Measurements from ENCODE around the gene SMIM7.

SMIM7 gene

GRCh38 chr19:16620584-16620983 lies 39.4 kb downstream of the SMIM7 start:
- no peak for TF ChIP-seq CTCF (IDR thresholded peaks at IDR 0.05; ENCODE audit: low read depth, low read length)
- no peak for DNase-seq (ENCODE audit: extremely low read depth, low read depth)

DNA sequence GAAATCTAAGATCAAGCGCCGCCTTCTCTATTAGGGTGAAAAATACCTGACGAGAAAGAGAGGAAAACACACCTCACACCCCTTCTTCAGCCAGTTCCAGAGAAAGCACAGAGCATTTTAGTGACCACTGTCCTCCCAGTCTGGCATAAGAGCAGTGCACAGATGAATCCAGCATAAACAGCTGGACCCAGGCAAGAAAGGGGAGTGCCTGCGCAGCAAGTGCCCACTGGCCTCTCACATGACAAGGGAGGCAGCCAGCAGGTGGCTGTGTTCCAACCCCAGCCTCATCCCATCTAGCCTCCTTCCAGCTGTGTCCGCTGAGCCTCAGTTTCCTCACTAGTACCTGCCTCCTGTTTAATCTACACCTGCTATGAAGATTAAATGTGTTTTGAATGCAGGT lies 39.9 kb downstream of the SMIM7 start:
- no peak for TF ChIP-seq CTCF (IDR thresholded peaks at IDR 0.05; ENCODE audit: low read depth, low read length)
- DNase-seq (ENCODE audit: extremely low read depth, low read depth): no peak

- DNase-seq (ENCODE audit: extremely low read depth, low read depth): no peak
- no peak for TF ChIP-seq CTCF (IDR thresholded peaks at IDR 0.05; ENCODE audit: low read depth, low read length)
Observed at GRCh38 chr19:16619457-16619856, 40.5 kb downstream of the SMIM7 start.

DNA sequence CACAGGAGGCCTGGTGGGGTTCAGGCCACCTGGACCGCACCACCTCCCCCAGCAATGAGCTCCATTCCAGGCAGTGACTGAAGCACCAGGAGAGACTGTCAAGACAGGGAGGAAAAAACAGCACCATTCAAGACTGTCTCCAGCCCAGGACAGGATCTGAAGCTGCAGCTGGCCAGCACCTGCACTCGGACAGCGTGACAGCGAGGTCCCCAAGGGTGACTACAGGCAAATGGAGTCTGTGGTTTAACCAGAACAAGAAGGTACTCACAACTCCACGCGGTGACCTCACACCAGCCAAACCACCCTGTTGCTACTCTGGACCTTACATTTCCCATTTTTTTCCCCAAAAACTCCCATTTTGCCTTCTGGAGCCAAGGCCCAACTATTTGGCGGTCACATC lies 41.7 kb downstream of the SMIM7 start:
- no peak for DNase-seq (ENCODE audit: extremely low read depth, low read depth)
- no peak for TF ChIP-seq CTCF (IDR thresholded peaks at IDR 0.05; ENCODE audit: low read depth, low read length)

DNA sequence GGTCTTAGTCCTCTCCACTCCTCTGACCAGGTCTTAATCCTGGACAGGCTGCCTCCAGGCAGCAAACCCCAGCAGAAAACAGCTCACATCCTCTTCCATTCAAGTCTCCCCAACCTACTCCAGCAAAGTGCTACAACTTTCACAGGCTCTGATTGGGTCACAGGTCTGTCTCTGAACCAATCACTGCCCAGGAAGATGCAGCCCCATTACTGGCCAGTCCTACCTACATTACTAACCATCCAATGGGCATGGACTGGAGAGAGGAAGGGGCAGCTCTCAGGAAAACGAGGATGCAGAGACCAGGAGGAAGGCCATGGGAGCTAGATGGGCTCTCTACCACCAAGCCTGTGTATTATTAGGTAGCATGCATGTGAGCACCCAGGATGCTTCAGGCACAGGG lies 44.1 kb downstream of the SMIM7 start:
- no peak for DNase-seq (ENCODE audit: extremely low read depth, low read depth)
- TF ChIP-seq CTCF (IDR thresholded peaks at IDR 0.05; ENCODE audit: low read depth, low read length): no peak

GRCh38 chr19:16614941-16615340 lies 45.0 kb downstream of the SMIM7 start:
- no peak for TF ChIP-seq CTCF (IDR thresholded peaks at IDR 0.05; ENCODE audit: low read depth, low read length)

DNA sequence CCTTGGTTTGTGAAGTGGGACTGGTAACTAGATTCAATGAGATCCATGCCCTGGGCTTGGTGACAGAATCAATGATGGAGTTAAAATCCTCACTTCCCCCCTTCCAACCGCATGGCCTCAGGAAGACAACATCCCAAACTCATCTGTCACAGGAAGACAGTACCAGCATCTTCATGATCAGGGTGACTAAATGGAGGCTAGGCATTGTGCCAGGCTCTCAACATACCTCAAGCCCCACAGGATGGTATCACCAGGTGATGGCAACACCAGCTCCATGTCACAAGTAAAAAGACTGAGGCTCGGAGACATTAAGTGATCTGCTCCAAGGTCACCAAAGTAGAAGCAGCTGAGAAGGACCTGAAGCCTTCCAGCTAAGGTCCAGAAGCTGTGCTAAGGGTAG lies 46.1 kb downstream of the SMIM7 start:
- DNase-seq (ENCODE audit: extremely low read depth, low read depth): no peak
- no peak for TF ChIP-seq CTCF (IDR thresholded peaks at IDR 0.05; ENCODE audit: low read depth, low read length)

More at GRCh38 chr19:16614941-16615340, 45.0 kb downstream of the SMIM7 start:
- DNase-seq (ENCODE audit: extremely low read depth, low read depth): no peak
